Adrenal gland (tissue), 12 donors: ENCODE data around the gene PRKAR1B. TPM values are rescaled to one million over a fixed set of nuclear protein-coding genes. Genes with fewer than 3 reads are reported as not detected.

ENCODE experiments used
- DNase-seq, 7 donors: peaks; one replicate each; pipeline ENCODE4 v3.0.0-alpha.2; 2019 to 2020
- H3K27ac ChIP-seq, 5 donors: fragments of 200-600 bp; sonication (generic) in 4 of 5; 1 replicate in 3 of 5; 2 replicates in 2 of 5; pipeline versions ENCODE4 v1.5.1 to v1.8.0; 2016 to 2020; ENCODE audit warnings: mild to moderate bottlenecking in 1 of 5
- H3K27me3 ChIP-seq: fragments of 200-600 bp; 2 replicates; pipeline ENCODE4 v1.8.0; 2021
- H3K36me3 ChIP-seq, 2 donors: fragments of 200-600 bp; replicated peaks in 1 of 2; 1 replicate in 1 of 2; 2 replicates in 1 of 2; pipeline versions ENCODE4 v1.5.1 to v1.8.0; 2018 to 2022
- H3K4me1 ChIP-seq, 2 donors: fragments of 200-600 bp; replicated peaks in 1 of 2; 1 replicate in 1 of 2; 2 replicates in 1 of 2; pipeline versions ENCODE4 v1.5.1 to v1.8.0; 2018 to 2021
- H3K4me3 ChIP-seq, 4 donors: fragments of 200-600 bp; sonication (generic) in 3 of 4; one replicate each; pipeline ENCODE4 v1.5.1; 2016 to 2018
- H3K9me3 ChIP-seq, 3 donors: fragments of 200-600 bp; sonication (generic) in 1 of 3; replicated peaks in 1 of 3; 1 replicate in 2 of 3; 2 replicates in 1 of 3; pipeline versions ENCODE4 v1.5.1 to v1.8.0; 2016 to 2021
- POLR2A ChIP-seq, 2 donors: fragments of 450-650 bp; IDR thresholded peaks; one replicate each; pipeline ENCODE4 v1.6.1; 2017; ENCODE audit warnings: antibody characterized with exemption in 2 of 2, mild to moderate bottlenecking in 2 of 2, moderate library complexity in 1 of 2
- WGBS, 4 donors: extraction: QIAGEN DNeasy Blood & Tissue Kit in 2 of 4; methylation state at CpG; one replicate each; pipeline versions ENCODE4 v1.1.5 to v1.1.7; 2013 to 2017; 5-methylcytosine and 5-hydroxymethylcytosine counted together
- intact Hi-C, 2 donors: fragments of 100-400 bp; cut with DNase I; formaldehyde crosslinking; loops; one replicate each; pipeline versions ENCODE4 v1.14.1 to v1.15.0; 2022 to 2023
- polyA plus RNA-seq, 3 donors: library from polyadenylated mRNA; stranded (reverse); fragments of 200-250 nt in 2 of 3; fragments of 350-450 nt in 1 of 3; fragmentation: Illumina TruSeq in 1 of 3; extraction: RNeasy Lipid Tissue Mini Kit (QIAGEN cat#74804) in 1 of 3; gene quantifications; one replicate each; pipeline ENCODE4 v1.2.3, GENCODE V29; 2013 to 2014
- total RNA-seq, 9 donors: library from RNA; depleted of rRNA in 4 of 9; stranded (reverse); fragments of >200 nt in 4 of 9; fragments of 120-200 nt in 1 of 9; fragmentation: NEBNext Ultra II Directional in 1 of 9; extraction: Animal tissue kit (Norgen Biotek cat#: 25700) in 1 of 9; gene quantifications; one replicate each; pipeline versions ENCODE4 v1.1.0 to v1.2.4, GENCODE V29; 2013 to 2023
- TF ChIP-seq, protein P1 (sequence below), 6 experiments: fragments of 450-650 bp in 4 of 6; fragments of 200-600 bp in 2 of 6; sonication (generic) in 1 of 6; IDR thresholded peaks; 1 replicate in 5 of 6; 2 replicates in 1 of 6; pipeline versions ENCODE4 v1.5.1 to v1.8.0; 2016 to 2021; ENCODE audit warnings: antibody characterized with exemption in 6 of 6, mild to moderate bottlenecking in 2 of 6, moderate library complexity in 1 of 6
- donor health status: healthy with polysubstance abuse.
- donor health status: Bipolar disorder and iron deficiency.
- donor health status: DM: yes; HTN: yes; CAD: no.
- donor health status: DM: no; HTN: no; CAD: no.
- donor health status: DM: no; HTN: no; CAD: no.
- donor health status: DM: yes; HTN: yes; CAD: no.

PRKAR1B gene
- total and polyA plus RNA-seq, 12 donors: 5.2 to 21.5 (median 11.7) TPM

DNA sequence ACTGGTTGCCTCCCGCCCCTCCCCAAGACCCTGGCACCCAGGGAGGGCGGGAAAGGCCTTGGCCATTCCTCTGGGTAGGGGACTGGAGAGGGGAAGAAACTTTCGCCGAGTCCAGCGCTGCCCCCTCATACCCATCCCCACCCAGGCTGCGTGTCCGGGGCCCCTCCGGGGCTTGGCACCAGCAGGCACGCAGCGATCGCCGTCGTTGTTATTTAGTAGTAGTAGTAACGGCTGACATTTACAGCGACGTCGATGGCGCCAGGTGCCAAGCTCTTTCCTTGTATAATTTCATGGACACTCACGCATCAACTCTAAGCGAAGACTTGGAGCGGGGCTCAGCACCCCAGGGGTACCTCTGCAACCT is 204.1 kb downstream of the PRKAR1B start:
- H3K9me3 ChIP-seq: no peaks in the 10 kb centered on the region
- no peak for TF ChIP-seq POLR2A (IDR thresholded peaks at IDR 0.05)
- TF ChIP-seq, protein P1, sequence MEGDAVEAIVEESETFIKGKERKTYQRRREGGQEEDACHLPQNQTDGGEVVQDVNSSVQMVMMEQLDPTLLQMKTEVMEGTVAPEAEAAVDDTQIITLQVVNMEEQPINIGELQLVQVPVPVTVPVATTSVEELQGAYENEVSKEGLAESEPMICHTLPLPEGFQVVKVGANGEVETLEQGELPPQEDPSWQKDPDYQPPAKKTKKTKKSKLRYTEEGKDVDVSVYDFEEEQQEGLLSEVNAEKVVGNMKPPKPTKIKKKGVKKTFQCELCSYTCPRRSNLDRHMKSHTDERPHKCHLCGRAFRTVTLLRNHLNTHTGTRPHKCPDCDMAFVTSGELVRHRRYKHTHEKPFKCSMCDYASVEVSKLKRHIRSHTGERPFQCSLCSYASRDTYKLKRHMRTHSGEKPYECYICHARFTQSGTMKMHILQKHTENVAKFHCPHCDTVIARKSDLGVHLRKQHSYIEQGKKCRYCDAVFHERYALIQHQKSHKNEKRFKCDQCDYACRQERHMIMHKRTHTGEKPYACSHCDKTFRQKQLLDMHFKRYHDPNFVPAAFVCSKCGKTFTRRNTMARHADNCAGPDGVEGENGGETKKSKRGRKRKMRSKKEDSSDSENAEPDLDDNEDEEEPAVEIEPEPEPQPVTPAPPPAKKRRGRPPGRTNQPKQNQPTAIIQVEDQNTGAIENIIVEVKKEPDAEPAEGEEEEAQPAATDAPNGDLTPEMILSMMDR (IDR thresholded peaks at IDR 0.05): no peak
- intact Hi-C loops: loop anchor here in 1 of 2 donors (10.0 kb wide), 1 partner anchor 58 kb away; no protein-coding TSS in a partner anchor

DNA sequence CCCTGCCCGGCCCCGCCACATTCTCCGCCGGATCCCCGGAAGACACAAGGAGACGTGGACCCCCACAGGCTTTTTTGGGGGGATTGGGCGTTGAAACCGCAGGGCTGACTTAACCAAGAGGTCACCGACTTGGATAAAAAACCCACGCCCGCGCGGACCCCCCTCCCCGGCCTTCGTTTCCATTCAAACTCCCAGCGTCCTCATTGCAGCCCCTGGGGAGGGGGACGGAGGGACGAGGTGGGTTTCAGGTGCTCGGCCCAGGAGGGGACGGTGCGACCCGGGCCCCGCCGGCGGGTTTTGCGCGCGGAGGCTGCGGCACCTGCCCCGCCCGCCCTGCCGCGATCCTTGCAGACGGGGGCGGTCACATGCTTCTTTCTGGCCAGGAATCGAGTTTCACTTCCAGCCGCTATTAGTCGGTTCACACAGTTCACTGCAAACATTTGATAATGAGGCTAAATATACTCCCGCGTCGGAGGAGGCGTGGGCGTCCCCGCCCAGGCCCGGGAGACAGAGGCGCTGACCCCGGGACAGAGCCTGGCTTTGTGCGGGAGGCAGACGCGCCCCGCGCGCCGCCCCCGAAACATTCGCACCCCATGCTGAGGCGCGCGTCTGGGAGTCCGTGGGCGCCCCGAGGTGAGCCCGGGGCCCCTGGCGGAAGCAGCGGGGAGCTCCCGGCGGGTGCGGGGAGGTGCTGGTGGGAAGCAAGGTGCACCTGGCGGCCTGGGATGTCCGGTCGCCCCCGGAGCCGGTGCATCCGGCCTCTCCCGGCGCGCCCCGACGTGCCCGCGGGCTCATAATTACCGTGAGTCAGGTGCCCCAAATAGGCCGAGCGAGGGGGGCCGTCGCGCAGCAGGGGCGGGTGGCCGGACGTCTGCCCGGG is 204.8 kb downstream of the PRKAR1B start:
- DNase-seq: peak in 4 of 7 donors; percentile 43 to 58 (median 53)
- peak overlapping the region in 1 of 5 donors; percentile 42 for H3K27ac ChIP-seq
- peak overlapping the region in 2 of 4 donors; percentile 23 to 60 for H3K4me3 ChIP-seq
- intact Hi-C loops: loop anchor here in 1 of 2 donors (10.0 kb wide), 1 partner anchor 58 kb away; no protein-coding TSS in a partner anchor
- peaks cover 26% of the 10 kb centered on the region for H3K27me3 ChIP-seq
- WGBS, 4 donors: 0 to 2% (median 1%) methylated on average over 4 to 91 of the region's 91 CpGs
- TF ChIP-seq POLR2A (IDR thresholded peaks at IDR 0.05): no peak
- TF ChIP-seq, protein P1 (IDR thresholded peaks at IDR 0.05): peak in 1 of 6 experiments; percentile 11
- H3K36me3 ChIP-seq: no peaks in the 10 kb centered on the region
- H3K4me1 ChIP-seq: peaks cover 31% of the 10 kb centered on the region in 2 donors
- no peaks in the 10 kb centered on the region for H3K9me3 ChIP-seq

More for the DNA sequence above, 204.1 kb downstream of the PRKAR1B start:
- Histone ChIP-seq H3K4me1 (peaks cover 29 to 31% of the 10 kb centered on the region in 2 donors), H3K36me3 (no peaks in the 10 kb centered on the region), H3K27ac (peak overlapping the region in 1 of 5 donors; percentile 42), H3K4me3 (peak overlapping the region in 1 of 4 donors; percentile 60), H3K27me3 (peaks cover 26% of the 10 kb centered on the region)
- WGBS, 4 donors: 16 to 74% (median 21%) methylated on average over 3 to 21 of the region's 21 CpGs
- DNase-seq: no peak

DNA sequence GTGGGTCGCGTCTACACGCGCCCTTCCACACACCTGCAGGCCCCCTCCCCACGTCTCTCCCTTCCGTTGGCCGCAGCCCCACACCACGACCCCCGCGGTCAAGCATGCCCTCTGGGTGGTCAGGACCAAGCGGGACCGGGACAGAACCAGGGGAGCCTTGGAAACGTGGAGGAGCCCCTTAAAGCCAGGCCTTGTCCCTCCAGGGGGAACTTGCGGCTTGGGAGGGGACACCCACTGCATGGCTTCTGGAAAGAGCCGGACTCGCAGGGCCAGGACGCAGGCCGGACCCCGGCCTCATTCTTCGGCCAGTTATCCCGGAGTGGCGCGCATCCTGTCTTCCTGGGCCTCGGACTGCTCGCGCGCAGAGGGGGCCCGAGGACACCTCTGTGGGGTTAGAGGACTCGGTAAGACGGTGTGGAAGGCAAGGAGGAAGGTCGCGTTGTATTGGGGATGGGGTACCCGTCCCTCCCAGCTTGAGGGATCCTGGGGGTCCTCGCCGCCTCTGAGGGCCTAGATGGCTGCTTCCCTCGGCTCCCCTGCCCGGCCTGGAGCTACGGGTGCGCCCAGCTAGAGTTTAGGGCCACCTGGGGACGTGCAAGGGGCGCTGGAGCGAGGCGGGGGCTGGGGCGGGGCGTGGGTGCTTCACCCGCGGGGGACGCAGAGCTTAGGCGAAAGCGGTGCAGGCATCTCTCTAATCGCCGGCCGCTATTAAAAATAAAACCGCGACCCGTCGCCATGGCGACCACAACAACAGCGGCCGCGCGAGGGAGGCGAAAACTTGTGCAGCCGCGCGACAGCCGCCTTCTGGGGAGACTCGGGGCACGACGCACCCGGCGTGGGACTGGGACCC is 205.6 kb downstream of the PRKAR1B start:
- Histone ChIP-seq H3K4me3 (peak overlapping the region in 2 of 4 donors; percentile 23 to 60), H3K9me3 (no peaks in the 10 kb centered on the region), H3K27me3 (peaks cover 26% of the 10 kb centered on the region), H3K36me3 (no peaks in the 10 kb centered on the region), H3K4me1 (peaks cover 31 to 34% of the 10 kb centered on the region in 2 donors), H3K27ac (peak overlapping the region in 1 of 5 donors; percentile 42)
- WGBS, 4 donors: 8 to 11% (median 9%) methylated on average over 36 to 72 of the region's 72 CpGs
- intact Hi-C loops: loop anchor here in 1 of 2 donors (10.0 kb wide), 1 partner anchor 57 kb away; no protein-coding TSS in a partner anchor
- TF ChIP-seq, protein P1 (IDR thresholded peaks at IDR 0.05): no peak
- TF ChIP-seq POLR2A (IDR thresholded peaks at IDR 0.05): no peak
- peak in 6 of 7 donors; percentile 44 to 76 (median 53) for DNase-seq
